Measurements from ENCODE around the gene CREB5. TPM values are rescaled to one million over a fixed set of nuclear protein-coding genes. Genes with fewer than 3 reads are reported as not detected.

CREB5 gene
- total RNA-seq, 6 donors from 2014 or later, result 8.3 to 34.6 (median 15.3) TPM

- WGBS, 2 donors, result 60 to 65% methylated on average over 1 of the region's 1 CpG
- DNase-seq (no peak), ATAC-seq (ENCODE audit: low FRiP score in 2 of 2) (no peak)
- Histone ChIP-seq H3K27me3 (no peaks in the 10 kb centered on the region), H3K36me3 (peaks cover 0 to 4% (median 0%) of the 10 kb centered on the region in 4 donors), H3K4me1 (no peaks in the 10 kb centered on the region), H3K27ac (no peak overlapping the region), H3K4me3 (no peak overlapping the region), H3K9me3 (no peaks in the 10 kb centered on the region)
- TF ChIP-seq POLR2AphosphoS5 (IDR thresholded peaks at IDR 0.05) (no peak), POLR2A (IDR thresholded peaks at IDR 0.05) (no peak), EP300 (IDR thresholded peaks at IDR 0.05) (no peak), CTCF (IDR thresholded peaks at IDR 0.05) (no peak)
Observed at GRCh38 chr7:28799619-28800018, 387.3 kb downstream of the CREB5 start.

- no peak for TF ChIP-seq EP300 (IDR thresholded peaks at IDR 0.05)
- peak in 1 of 2 donors; percentile 9 for TF ChIP-seq POLR2AphosphoS5 (IDR thresholded peaks at IDR 0.05)
- no peak for TF ChIP-seq POLR2A (IDR thresholded peaks at IDR 0.05)
- no peak for TF ChIP-seq CTCF (IDR thresholded peaks at IDR 0.05)
- 66 to 90% methylated on average over 7 of the region's 7 CpGs for WGBS, 2 donors
- DNase-seq (peak in 1 of 2 donors; percentile 32), ATAC-seq (ENCODE audit: low FRiP score in 2 of 2) (peak; percentile 66 to 68)
- Histone ChIP-seq H3K27me3 (no peaks in the 10 kb centered on the region), H3K4me3 (no peak overlapping the region), H3K27ac (no peak overlapping the region), H3K4me1 (no peaks in the 10 kb centered on the region), H3K36me3 (peaks cover 0 to 6% (median 0%) of the 10 kb centered on the region in 4 donors), H3K9me3 (no peaks in the 10 kb centered on the region)
Observed at GRCh38 chr7:28800150-28800549, 387.8 kb downstream of the CREB5 start.

GRCh38 chr7:28802450-28802849 is 390.1 kb downstream of the CREB5 start:
- TF ChIP-seq POLR2A (IDR thresholded peaks at IDR 0.05) (no peak), CTCF (IDR thresholded peaks at IDR 0.05) (no peak), POLR2AphosphoS5 (IDR thresholded peaks at IDR 0.05) (no peak), EP300 (IDR thresholded peaks at IDR 0.05) (no peak)
- Histone ChIP-seq H3K36me3 (peaks cover 0 to 7% (median 0%) of the 10 kb centered on the region in 4 donors), H3K4me1 (no peaks in the 10 kb centered on the region), H3K4me3 (no peak overlapping the region), H3K9me3 (no peaks in the 10 kb centered on the region), H3K27me3 (no peaks in the 10 kb centered on the region), H3K27ac (no peak overlapping the region)
- ATAC-seq (ENCODE audit: low FRiP score in 2 of 2) (no peak), DNase-seq (no peak)
- 84 to 87% methylated on average over 5 of the region's 5 CpGs for WGBS, 2 donors

GRCh38 chr7:28804157-28804556 is 391.8 kb downstream of the CREB5 start:
- DNase-seq (no peak), ATAC-seq (ENCODE audit: low FRiP score in 2 of 2) (no peak)
- Histone ChIP-seq H3K27me3 (no peaks in the 10 kb centered on the region), H3K36me3 (peaks cover 0 to 7% (median under 1%) of the 10 kb centered on the region in 4 donors), H3K27ac (no peak overlapping the region), H3K4me1 (no peaks in the 10 kb centered on the region), H3K4me3 (no peak overlapping the region), H3K9me3 (no peaks in the 10 kb centered on the region)
- TF ChIP-seq EP300 (IDR thresholded peaks at IDR 0.05) (no peak), POLR2AphosphoS5 (IDR thresholded peaks at IDR 0.05) (no peak), POLR2A (IDR thresholded peaks at IDR 0.05) (no peak), CTCF (IDR thresholded peaks at IDR 0.05) (no peak)
- WGBS, 2 donors, result 94 to 98% methylated on average over 8 of the region's 8 CpGs

- ATAC-seq (ENCODE audit: low FRiP score in 2 of 2) (peak in 1 of 2 donors; percentile 91), DNase-seq (no peak)
- no peaks in the 10 kb centered on the region for H3K4me1 ChIP-seq
- TF ChIP-seq POLR2AphosphoS5 (IDR thresholded peaks at IDR 0.05) (no peak), POLR2A (IDR thresholded peaks at IDR 0.05) (no peak), EP300 (IDR thresholded peaks at IDR 0.05) (no peak), CTCF (IDR thresholded peaks at IDR 0.05) (no peak)
- peaks cover 0 to 7% (median 3%) of the 10 kb centered on the region in 4 donors for H3K36me3 ChIP-seq
- H3K9me3 ChIP-seq, result no peaks in the 10 kb centered on the region
- no peak overlapping the region for H3K4me3 ChIP-seq
- no peak overlapping the region for H3K27ac ChIP-seq
- H3K27me3 ChIP-seq, result no peaks in the 10 kb centered on the region
- WGBS, 2 donors, result 89 to 97% methylated on average over 4 of the region's 4 CpGs
Observed at GRCh38 chr7:28804990-28805389, 392.7 kb downstream of the CREB5 start.
